H9 (cell line): Measurements from ENCODE around the gene COL23A1. TPM values are rescaled to one million over a fixed set of nuclear protein-coding genes. Genes with fewer than 3 reads are reported as not detected.

Source experiments
- DNase-seq: peaks from one replicate; pipeline ENCODE4 v3.0.0-alpha.2; 2017
- H2AFZ ChIP-seq: one replicate; pipeline ENCODE4 v1.6.1; 2013; ENCODE audit warnings: mild to moderate bottlenecking, low read length, control low read depth, moderate library complexity
- H2AK5ac ChIP-seq: 2 replicates; pipeline ENCODE4 v1.6.1; 2013; ENCODE audit warnings: low read length, control low read depth, mixed read lengths; ENCODE audit not compliant: insufficient read length
- H2BK120ac ChIP-seq: one replicate; pipeline ENCODE4 v1.6.1; 2013; ENCODE audit warnings: low read depth, mild to moderate bottlenecking, low read length, control low read depth, inconsistent platforms; ENCODE audit not compliant: poor library complexity, severe bottlenecking
- H2BK12ac ChIP-seq: 2 replicates; pipeline ENCODE4 v1.6.1; 2013; ENCODE audit warnings: low read length, control low read depth, mixed read lengths, low read depth; ENCODE audit not compliant: insufficient read length
- H2BK15ac ChIP-seq: 2 replicates; pipeline ENCODE4 v1.6.1; 2013; ENCODE audit warnings: low read depth, low read length, control low read depth
- H2BK20ac ChIP-seq: one replicate; pipeline ENCODE4 v1.6.1; 2013; ENCODE audit warnings: low read depth, mild to moderate bottlenecking, low read length, control low read depth, inconsistent platforms; ENCODE audit not compliant: poor library complexity, severe bottlenecking
- H2BK5ac ChIP-seq: 2 replicates; pipeline ENCODE4 v1.6.1; 2013; ENCODE audit warnings: low read length, control low read depth, mixed read lengths; ENCODE audit not compliant: insufficient read length
- H3K14ac ChIP-seq: 2 replicates; pipeline ENCODE4 v1.6.1; 2013; ENCODE audit warnings: low read length, control low read depth; ENCODE audit not compliant: insufficient read depth
- H3K18ac ChIP-seq: 2 replicates; pipeline ENCODE4 v1.6.1; 2013; ENCODE audit warnings: low read depth, mild to moderate bottlenecking, mixed read lengths, low read length, control low read depth; ENCODE audit not compliant: insufficient read length
- H3K23ac ChIP-seq: 2 replicates; pipeline ENCODE4 v1.6.1; 2013; ENCODE audit warnings: low read length, control low read depth, mixed read lengths, low read depth; ENCODE audit not compliant: insufficient read length
- H3K23me2 ChIP-seq: 2 replicates; pipeline ENCODE4 v1.6.1; 2013; ENCODE audit warnings: low read depth, mild to moderate bottlenecking, mixed read lengths, low read length, control low read depth; ENCODE audit not compliant: insufficient read length, poor library complexity, severe bottlenecking
- H3K27ac ChIP-seq: 2 replicates; pipeline ENCODE4 v1.5.1; 2013; ENCODE audit warnings: low read length, control low read depth, mixed read lengths, low read depth; ENCODE audit not compliant: insufficient read length
- H3K27me3 ChIP-seq: 2 replicates; pipeline ENCODE4 v1.6.1; 2013; ENCODE audit warnings: low read length, control low read depth, inconsistent platforms; ENCODE audit not compliant: insufficient read depth
- H3K4ac ChIP-seq: 2 replicates; pipeline ENCODE4 v1.6.1; 2013; ENCODE audit warnings: low read depth, mild to moderate bottlenecking, control low read depth, inconsistent platforms, low read length, moderate library complexity
- H3K4me1 ChIP-seq: 2 replicates; pipeline ENCODE4 v1.6.1; 2013; ENCODE audit warnings: low read length, control low read depth, inconsistent platforms; ENCODE audit not compliant: insufficient read depth
- H3K4me2 ChIP-seq: 2 replicates; pipeline ENCODE4 v1.6.1; 2013; ENCODE audit warnings: low read length, control low read depth, mixed read lengths; ENCODE audit not compliant: insufficient read length, insufficient read depth
- H3K56ac ChIP-seq: 2 replicates; pipeline ENCODE4 v1.6.1; 2013; ENCODE audit warnings: low read depth, mild to moderate bottlenecking, mixed read lengths, low read length, control low read depth; ENCODE audit not compliant: insufficient read length
- H3K79me1 ChIP-seq: 2 replicates; pipeline ENCODE4 v1.6.1; 2013; ENCODE audit warnings: low read depth, mild to moderate bottlenecking, moderate library complexity, low read length, control low read depth, inconsistent platforms; ENCODE audit not compliant: insufficient read depth, poor library complexity, severe bottlenecking
- H3K79me2 ChIP-seq: 2 replicates; pipeline ENCODE4 v1.6.1; 2013; ENCODE audit warnings: low read length, control low read depth, inconsistent platforms; ENCODE audit not compliant: insufficient read depth
- H3K9ac ChIP-seq: 2 replicates; pipeline ENCODE4 v1.6.1; 2013; ENCODE audit warnings: low read length, control low read depth, mixed read lengths; ENCODE audit not compliant: insufficient read length; ENCODE audit errors: extremely low read depth
- H3K9me3 ChIP-seq: one replicate; pipeline ENCODE4 v1.6.1; 2013; ENCODE audit warnings: low read depth, low read length, inconsistent platforms; ENCODE audit not compliant: control insufficient read depth
- H3T11ph ChIP-seq: one replicate; pipeline ENCODE4 v1.6.1; 2013; ENCODE audit warnings: mild to moderate bottlenecking, low read length, control low read depth, inconsistent platforms
- H4K20me1 ChIP-seq: one replicate; pipeline ENCODE4 v1.6.1; 2013; ENCODE audit not compliant: control insufficient read depth, insufficient read length, insufficient read depth
- H4K5ac ChIP-seq: 2 replicates; pipeline ENCODE4 v1.6.1; 2013; ENCODE audit warnings: low read depth, mild to moderate bottlenecking, mixed read lengths, low read length, control low read depth; ENCODE audit not compliant: insufficient read length
- H4K8ac ChIP-seq: replicated peaks from 2 replicates; pipeline ENCODE4 v1.6.1; 2013; ENCODE audit warnings: low read length, control low read depth, mixed read lengths, low read depth; ENCODE audit not compliant: insufficient read length
- H4K91ac ChIP-seq: 2 replicates; pipeline ENCODE4 v1.6.1; 2013; ENCODE audit warnings: low read depth, mild to moderate bottlenecking, moderate library complexity, mixed read lengths, low read length, control low read depth; ENCODE audit not compliant: insufficient read length
- H3K27ac Mint-ChIP-seq, 3 experiments: 2 replicates in 2 of 3; 3 replicates in 1 of 3; pipeline ENCODE4 v1.8.0; 2020 to 2021; ENCODE audit warnings: mixed read lengths in 3 of 3, mild to moderate bottlenecking in 1 of 3, moderate library complexity in 1 of 3
- H3K27me3 Mint-ChIP-seq: 2 replicates; pipeline ENCODE4 v1.8.0; 2021; ENCODE audit warnings: low read depth, mild to moderate bottlenecking, moderate library complexity, mixed read lengths
- H3K36me3 Mint-ChIP-seq, 3 experiments: 2 replicates in 2 of 3; 3 replicates in 1 of 3; pipeline ENCODE4 v1.8.0; 2020 to 2021; ENCODE audit warnings: low read depth in 3 of 3, mixed read lengths in 3 of 3; ENCODE audit not compliant: insufficient read depth in 1 of 3
- H3K4me1 Mint-ChIP-seq, 2 experiments: 2 replicates each; pipeline ENCODE4 v1.8.0; 2020; ENCODE audit warnings: mixed read lengths in 2 of 2
- H3K4me3 Mint-ChIP-seq, 2 experiments: 2 replicates in 1 of 2; 3 replicates in 1 of 2; pipeline ENCODE4 v1.8.0; 2020 to 2021; ENCODE audit warnings: mild to moderate bottlenecking in 2 of 2, mixed read lengths in 2 of 2, moderate library complexity in 1 of 2
- H3K9me3 Mint-ChIP-seq, 2 experiments: 2 replicates in 1 of 2; 3 replicates in 1 of 2; pipeline ENCODE4 v1.8.0; 2020; ENCODE audit warnings: mild to moderate bottlenecking in 2 of 2, mixed read lengths in 2 of 2, moderate library complexity in 1 of 2
- WGBS: extraction: QIAGEN DNeasy Blood & Tissue Kit; methylation state at CpG from one replicate; pipeline ENCODE4 v1.1.7; 2013; ENCODE audit warnings: missing lambda C conversion rate, low lambda C conversion rate, mixed read lengths; ENCODE audit not compliant: insufficient read length; ENCODE audit errors: extremely low coverage; 5-methylcytosine and 5-hydroxymethylcytosine counted together
- total RNA-seq: library from RNA; stranded (reverse); gene quantifications from 2 replicates; pipeline ENCODE4 v1.2.1, GENCODE V29; 2021
- TF ChIP-seq, protein P1 (sequence below): fragments of 200-600 bp; sonication (generic); conservative IDR thresholded peaks from 3 replicates; pipeline ENCODE4 v1.8.0; 2021; ENCODE audit warnings: antibody characterized with exemption, mild to moderate bottlenecking

COL23A1 gene
- total RNA-seq, 1 experiment from 2014 or later = 2.6 TPM

DNA sequence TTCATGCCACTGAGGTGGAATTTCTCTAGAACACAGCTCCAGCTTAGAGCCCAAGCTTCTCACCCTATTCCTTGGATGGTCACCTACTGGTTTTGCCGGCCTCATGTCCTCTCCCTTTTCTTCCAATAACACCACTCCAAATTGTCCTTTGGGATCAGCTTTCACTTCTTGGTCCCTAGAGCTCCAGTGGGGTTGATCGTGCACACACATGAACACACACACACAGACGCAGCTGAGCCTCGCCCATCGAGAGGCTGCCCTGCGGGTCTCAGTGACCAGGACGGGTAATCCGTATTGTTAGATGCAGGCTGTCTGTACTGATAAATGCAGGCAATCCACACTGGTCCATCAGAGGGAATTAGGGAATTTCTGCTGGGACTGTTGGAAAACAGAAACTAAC is 6.9 kb downstream of the COL23A1 start:
- no peaks in the 10 kb centered on the region for H3K9me3 Mint-ChIP-seq
- Histone ChIP-seq H2AK5ac (no peak overlapping the region), H3K56ac (no peak overlapping the region), H3K9me3 (no peaks in the 10 kb centered on the region), H2AFZ (no peak overlapping the region), H4K20me1 (no peaks in the 10 kb centered on the region), H3K79me1 (no peaks in the 10 kb centered on the region), H2BK5ac (no peak overlapping the region), H3K27me3 (no peaks in the 10 kb centered on the region; the same call in 1 of the 2 replicates), H4K5ac (no peak overlapping the region), H3K27ac (no peak overlapping the region), H2BK15ac (no peak overlapping the region), H3K4ac (no peak overlapping the region), H2BK12ac (no peak overlapping the region), H2BK120ac (no peak overlapping the region), H3K9ac (no peak overlapping the region), H4K91ac (no peak overlapping the region), H3K4me2 (no peak overlapping the region), H3K14ac (no peak overlapping the region; the same call in 1 of the 2 replicates), H3K23ac (no peak overlapping the region), H3K79me2 (no peaks in the 10 kb centered on the region), H3T11ph (no peak overlapping the region), H2BK20ac (no peak overlapping the region), H3K23me2 (no peaks in the 10 kb centered on the region), H4K8ac (no peak overlapping the region), H3K4me1 (no peaks in the 10 kb centered on the region; the same call in 1 of the 2 replicates), H3K18ac (no peak overlapping the region)
- H3K27ac Mint-ChIP-seq = peak overlapping the region in 1 of 3 experiments; percentile 14; a peak in 1 of 7 replicates
- TF ChIP-seq, protein P1, sequence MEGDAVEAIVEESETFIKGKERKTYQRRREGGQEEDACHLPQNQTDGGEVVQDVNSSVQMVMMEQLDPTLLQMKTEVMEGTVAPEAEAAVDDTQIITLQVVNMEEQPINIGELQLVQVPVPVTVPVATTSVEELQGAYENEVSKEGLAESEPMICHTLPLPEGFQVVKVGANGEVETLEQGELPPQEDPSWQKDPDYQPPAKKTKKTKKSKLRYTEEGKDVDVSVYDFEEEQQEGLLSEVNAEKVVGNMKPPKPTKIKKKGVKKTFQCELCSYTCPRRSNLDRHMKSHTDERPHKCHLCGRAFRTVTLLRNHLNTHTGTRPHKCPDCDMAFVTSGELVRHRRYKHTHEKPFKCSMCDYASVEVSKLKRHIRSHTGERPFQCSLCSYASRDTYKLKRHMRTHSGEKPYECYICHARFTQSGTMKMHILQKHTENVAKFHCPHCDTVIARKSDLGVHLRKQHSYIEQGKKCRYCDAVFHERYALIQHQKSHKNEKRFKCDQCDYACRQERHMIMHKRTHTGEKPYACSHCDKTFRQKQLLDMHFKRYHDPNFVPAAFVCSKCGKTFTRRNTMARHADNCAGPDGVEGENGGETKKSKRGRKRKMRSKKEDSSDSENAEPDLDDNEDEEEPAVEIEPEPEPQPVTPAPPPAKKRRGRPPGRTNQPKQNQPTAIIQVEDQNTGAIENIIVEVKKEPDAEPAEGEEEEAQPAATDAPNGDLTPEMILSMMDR = no peak
- peaks cover 0 to 5% (median 0%) of the 10 kb centered on the region in 3 experiments; a peak in 2 of 7 replicates for H3K36me3 Mint-ChIP-seq
- H3K4me1 Mint-ChIP-seq = peaks cover 8 to 15% of the 10 kb centered on the region in 2 experiments
- no peak for DNase-seq
- WGBS = no CpG with 5 or more reads among the region's 8 CpGs
- no peak overlapping the region; a peak in 1 of 5 replicates for H3K4me3 Mint-ChIP-seq
- peaks cover 36% of the 10 kb centered on the region for H3K27me3 Mint-ChIP-seq
